ENCODE data around the gene LEFTY2. TPM values are rescaled to one million over a fixed set of nuclear protein-coding genes. Genes with fewer than 3 reads are reported as not detected.

LEFTY2 gene
- total and polyA plus RNA-seq, 4 donors: 0.09 to 0.24 TPM; not detected in 2

DNA sequence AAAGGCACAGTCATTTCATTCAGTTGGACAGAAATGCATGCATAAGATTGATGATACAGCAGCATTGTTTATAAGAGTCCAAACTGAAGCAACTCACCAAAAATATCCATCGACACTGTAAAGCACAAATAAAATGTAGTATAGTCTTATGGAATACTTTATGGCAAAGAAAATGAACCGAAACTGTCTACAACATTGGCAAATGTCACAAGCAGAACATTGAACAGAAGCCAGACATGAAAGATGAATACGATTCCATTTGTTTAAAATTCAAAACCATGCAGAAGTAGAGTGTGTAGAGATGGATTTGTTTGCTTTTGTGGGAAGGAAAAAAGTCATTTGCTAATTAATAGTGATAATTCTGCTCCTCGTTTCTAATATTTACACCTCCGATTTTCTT lies 44.5 kb downstream of the LEFTY2 start:
- peaks cover 2 to 10% (median 7%) of the 10 kb centered on the region in 4 donors for H3K4me1 ChIP-seq (ENCODE audit: control insufficient read depth in 4 of 4, insufficient read depth in 4 of 4, low read length in 3 of 4)
- no peaks in the 10 kb centered on the region for H3K36me3 ChIP-seq (ENCODE audit: control insufficient read depth in 4 of 4, insufficient read depth in 3 of 4, low read depth in 1 of 4, low read length in 3 of 4)
- no peaks in the 10 kb centered on the region for H3K9me3 ChIP-seq (ENCODE audit: control insufficient read depth in 4 of 4, low read length in 3 of 4)
- H3K27ac ChIP-seq (ENCODE audit: low read depth in 1 of 2, low read length in 2 of 2): peak overlapping the region; percentile 19 to 72
- no peaks in the 10 kb centered on the region for H3K27me3 ChIP-seq (ENCODE audit: control insufficient read depth in 4 of 4, insufficient read depth in 4 of 4, low read length in 3 of 4)
- TF ChIP-seq HNF4A (conservative IDR thresholded peaks at IDR 0.05): no peak
- TF ChIP-seq TAF1 (conservative IDR thresholded peaks at IDR 0.05): no peak
- TF ChIP-seq JUND (IDR thresholded peaks at IDR 0.05): no peak
- H3K4me3 ChIP-seq (ENCODE audit: low read depth in 1 of 3, low read length in 3 of 3): no peak overlapping the region
- no peak for DNase-seq (ENCODE audit: low spot score)
- 66% methylated on average over 5 of the region's 5 CpGs for WGBS
- H3K9ac ChIP-seq (ENCODE audit: low read depth in 1 of 2, low read length in 2 of 2): peak overlapping the region in 1 of 2 donors; percentile 2

DNA sequence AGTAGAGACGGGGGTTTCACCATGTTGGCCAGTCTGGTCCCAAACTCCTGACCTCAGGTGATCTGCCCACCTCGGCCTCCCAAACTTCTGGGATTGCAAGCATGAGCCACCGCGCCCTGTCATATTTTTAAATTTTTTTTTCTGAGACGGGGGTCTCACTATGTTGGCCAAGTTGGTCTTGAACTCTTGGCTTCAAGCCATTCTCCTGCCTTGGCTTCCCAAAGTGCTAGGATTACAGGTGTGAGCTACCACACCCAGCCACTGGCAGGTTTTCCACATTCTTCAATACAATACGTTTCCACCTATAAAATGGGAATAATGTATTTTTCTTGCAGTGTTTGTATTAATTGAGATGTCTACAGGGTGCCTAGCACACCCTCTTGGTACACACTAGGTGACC lies 48.7 kb downstream of the LEFTY2 start:
- Histone ChIP-seq H3K4me1 (ENCODE audit: control insufficient read depth in 4 of 4, insufficient read depth in 4 of 4, low read length in 3 of 4) (peaks cover 21 to 44% (median 32%) of the 10 kb centered on the region in 4 donors), H3K9ac (ENCODE audit: low read depth in 1 of 2, low read length in 2 of 2) (no peak overlapping the region), H3K36me3 (ENCODE audit: control insufficient read depth in 4 of 4, insufficient read depth in 3 of 4, low read depth in 1 of 4, low read length in 3 of 4) (no peaks in the 10 kb centered on the region), H3K27ac (ENCODE audit: low read depth in 1 of 2, low read length in 2 of 2) (no peak overlapping the region), H3K4me3 (ENCODE audit: low read depth in 1 of 3, low read length in 3 of 3) (no peak overlapping the region), H3K27me3 (ENCODE audit: control insufficient read depth in 4 of 4, insufficient read depth in 4 of 4, low read length in 3 of 4) (no peaks in the 10 kb centered on the region), H3K9me3 (ENCODE audit: control insufficient read depth in 4 of 4, low read length in 3 of 4) (no peaks in the 10 kb centered on the region)
- TF ChIP-seq, protein P1, sequence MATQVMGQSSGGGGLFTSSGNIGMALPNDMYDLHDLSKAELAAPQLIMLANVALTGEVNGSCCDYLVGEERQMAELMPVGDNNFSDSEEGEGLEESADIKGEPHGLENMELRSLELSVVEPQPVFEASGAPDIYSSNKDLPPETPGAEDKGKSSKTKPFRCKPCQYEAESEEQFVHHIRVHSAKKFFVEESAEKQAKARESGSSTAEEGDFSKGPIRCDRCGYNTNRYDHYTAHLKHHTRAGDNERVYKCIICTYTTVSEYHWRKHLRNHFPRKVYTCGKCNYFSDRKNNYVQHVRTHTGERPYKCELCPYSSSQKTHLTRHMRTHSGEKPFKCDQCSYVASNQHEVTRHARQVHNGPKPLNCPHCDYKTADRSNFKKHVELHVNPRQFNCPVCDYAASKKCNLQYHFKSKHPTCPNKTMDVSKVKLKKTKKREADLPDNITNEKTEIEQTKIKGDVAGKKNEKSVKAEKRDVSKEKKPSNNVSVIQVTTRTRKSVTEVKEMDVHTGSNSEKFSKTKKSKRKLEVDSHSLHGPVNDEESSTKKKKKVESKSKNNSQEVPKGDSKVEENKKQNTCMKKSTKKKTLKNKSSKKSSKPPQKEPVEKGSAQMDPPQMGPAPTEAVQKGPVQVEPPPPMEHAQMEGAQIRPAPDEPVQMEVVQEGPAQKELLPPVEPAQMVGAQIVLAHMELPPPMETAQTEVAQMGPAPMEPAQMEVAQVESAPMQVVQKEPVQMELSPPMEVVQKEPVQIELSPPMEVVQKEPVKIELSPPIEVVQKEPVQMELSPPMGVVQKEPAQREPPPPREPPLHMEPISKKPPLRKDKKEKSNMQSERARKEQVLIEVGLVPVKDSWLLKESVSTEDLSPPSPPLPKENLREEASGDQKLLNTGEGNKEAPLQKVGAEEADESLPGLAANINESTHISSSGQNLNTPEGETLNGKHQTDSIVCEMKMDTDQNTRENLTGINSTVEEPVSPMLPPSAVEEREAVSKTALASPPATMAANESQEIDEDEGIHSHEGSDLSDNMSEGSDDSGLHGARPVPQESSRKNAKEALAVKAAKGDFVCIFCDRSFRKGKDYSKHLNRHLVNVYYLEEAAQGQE (IDR thresholded peaks at IDR 0.05): no peak
- TF ChIP-seq, protein P2, sequence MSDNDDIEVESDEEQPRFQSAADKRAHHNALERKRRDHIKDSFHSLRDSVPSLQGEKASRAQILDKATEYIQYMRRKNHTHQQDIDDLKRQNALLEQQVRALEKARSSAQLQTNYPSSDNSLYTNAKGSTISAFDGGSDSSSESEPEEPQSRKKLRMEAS (IDR thresholded peaks at IDR 0.05): no peak
- TF ChIP-seq, protein P3, sequence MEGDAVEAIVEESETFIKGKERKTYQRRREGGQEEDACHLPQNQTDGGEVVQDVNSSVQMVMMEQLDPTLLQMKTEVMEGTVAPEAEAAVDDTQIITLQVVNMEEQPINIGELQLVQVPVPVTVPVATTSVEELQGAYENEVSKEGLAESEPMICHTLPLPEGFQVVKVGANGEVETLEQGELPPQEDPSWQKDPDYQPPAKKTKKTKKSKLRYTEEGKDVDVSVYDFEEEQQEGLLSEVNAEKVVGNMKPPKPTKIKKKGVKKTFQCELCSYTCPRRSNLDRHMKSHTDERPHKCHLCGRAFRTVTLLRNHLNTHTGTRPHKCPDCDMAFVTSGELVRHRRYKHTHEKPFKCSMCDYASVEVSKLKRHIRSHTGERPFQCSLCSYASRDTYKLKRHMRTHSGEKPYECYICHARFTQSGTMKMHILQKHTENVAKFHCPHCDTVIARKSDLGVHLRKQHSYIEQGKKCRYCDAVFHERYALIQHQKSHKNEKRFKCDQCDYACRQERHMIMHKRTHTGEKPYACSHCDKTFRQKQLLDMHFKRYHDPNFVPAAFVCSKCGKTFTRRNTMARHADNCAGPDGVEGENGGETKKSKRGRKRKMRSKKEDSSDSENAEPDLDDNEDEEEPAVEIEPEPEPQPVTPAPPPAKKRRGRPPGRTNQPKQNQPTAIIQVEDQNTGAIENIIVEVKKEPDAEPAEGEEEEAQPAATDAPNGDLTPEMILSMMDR (IDR thresholded peaks at IDR 0.05; ENCODE audit: low read depth, low read length, missing input control): no peak
- no peak for TF ChIP-seq EGR1 (IDR thresholded peaks at IDR 0.05; ENCODE audit: low read depth in 2 of 2)
- DNase-seq (ENCODE audit: low spot score): no peak
- WGBS: 90% methylated on average over 6 of the region's 6 CpGs

DNA sequence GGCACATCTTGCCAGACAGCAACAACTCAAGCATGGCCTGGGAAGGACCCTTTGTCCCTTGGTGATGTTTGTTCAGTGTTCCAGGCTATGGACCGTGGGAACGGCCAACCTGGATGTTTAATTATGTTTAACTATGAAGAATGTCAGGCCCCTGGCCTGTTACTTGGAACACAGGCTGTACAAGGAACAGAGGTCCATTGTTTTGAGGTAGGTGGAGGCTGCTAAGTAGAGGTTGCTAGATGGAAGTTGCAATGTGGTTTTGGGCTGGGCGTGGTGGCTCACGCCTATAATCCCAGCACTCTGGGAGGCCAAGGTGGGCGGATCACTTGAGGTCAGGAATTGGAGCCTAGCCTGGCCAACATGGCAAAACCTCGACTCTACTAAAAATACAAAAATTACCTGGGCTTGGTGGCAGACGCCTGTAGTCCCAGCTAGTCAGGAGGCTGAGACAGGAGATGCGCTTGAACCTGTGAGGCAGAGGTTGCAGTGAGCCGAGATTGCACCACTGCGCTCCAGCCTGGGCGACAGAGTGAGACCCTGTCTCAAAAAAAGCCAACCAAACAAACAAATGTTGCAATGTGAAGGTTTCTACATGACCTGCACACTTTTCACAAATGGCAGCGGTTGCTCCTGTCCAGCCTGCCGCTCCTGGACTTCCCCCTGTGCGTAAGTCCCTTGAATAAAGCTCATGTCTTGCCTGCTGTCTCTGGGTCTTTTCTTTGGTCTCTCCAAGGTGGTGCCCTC lies 49.6 kb downstream of the LEFTY2 start:
- no peaks in the 10 kb centered on the region for H3K36me3 ChIP-seq (ENCODE audit: control insufficient read depth in 4 of 4, insufficient read depth in 3 of 4, low read depth in 1 of 4, low read length in 3 of 4)
- DNase-seq (ENCODE audit: low spot score): no peak
- no peak overlapping the region for H3K9ac ChIP-seq (ENCODE audit: low read depth in 1 of 2, low read length in 2 of 2)
- H3K4me1 ChIP-seq (ENCODE audit: control insufficient read depth in 4 of 4, insufficient read depth in 4 of 4, low read length in 3 of 4): peaks cover 21 to 46% (median 35%) of the 10 kb centered on the region in 4 donors
- H3K9me3 ChIP-seq (ENCODE audit: control insufficient read depth in 4 of 4, low read length in 3 of 4): no peaks in the 10 kb centered on the region
- H3K4me3 ChIP-seq (ENCODE audit: low read depth in 1 of 3, low read length in 3 of 3): no peak overlapping the region
- no peaks in the 10 kb centered on the region for H3K27me3 ChIP-seq (ENCODE audit: control insufficient read depth in 4 of 4, insufficient read depth in 4 of 4, low read length in 3 of 4)
- peak overlapping the region; percentile 55 to 64 for H3K27ac ChIP-seq (ENCODE audit: low read depth in 1 of 2, low read length in 2 of 2)
- WGBS: 55% methylated on average over 14 of the region's 14 CpGs
- TF ChIP-seq HNF4G (IDR thresholded peaks at IDR 0.05): no peak
- no peak for TF ChIP-seq TAF1 (conservative IDR thresholded peaks at IDR 0.05)
- no peak for TF ChIP-seq NR2F2 (IDR thresholded peaks at IDR 0.05)
- TF ChIP-seq, protein P4, sequence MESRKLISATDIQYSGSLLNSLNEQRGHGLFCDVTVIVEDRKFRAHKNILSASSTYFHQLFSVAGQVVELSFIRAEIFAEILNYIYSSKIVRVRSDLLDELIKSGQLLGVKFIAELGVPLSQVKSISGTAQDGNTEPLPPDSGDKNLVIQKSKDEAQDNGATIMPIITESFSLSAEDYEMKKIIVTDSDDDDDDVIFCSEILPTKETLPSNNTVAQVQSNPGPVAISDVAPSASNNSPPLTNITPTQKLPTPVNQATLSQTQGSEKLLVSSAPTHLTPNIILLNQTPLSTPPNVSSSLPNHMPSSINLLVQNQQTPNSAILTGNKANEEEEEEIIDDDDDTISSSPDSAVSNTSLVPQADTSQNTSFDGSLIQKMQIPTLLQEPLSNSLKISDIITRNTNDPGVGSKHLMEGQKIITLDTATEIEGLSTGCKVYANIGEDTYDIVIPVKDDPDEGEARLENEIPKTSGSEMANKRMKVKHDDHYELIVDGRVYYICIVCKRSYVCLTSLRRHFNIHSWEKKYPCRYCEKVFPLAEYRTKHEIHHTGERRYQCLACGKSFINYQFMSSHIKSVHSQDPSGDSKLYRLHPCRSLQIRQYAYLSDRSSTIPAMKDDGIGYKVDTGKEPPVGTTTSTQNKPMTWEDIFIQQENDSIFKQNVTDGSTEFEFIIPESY (IDR thresholded peaks at IDR 0.05): peak; percentile 37
- peak; percentile 33 for TF ChIP-seq FOXA1 (IDR thresholded peaks at IDR 0.05)
- TF ChIP-seq SP1 (IDR thresholded peaks at IDR 0.05): peak; percentile 28
- TF ChIP-seq YY1 (IDR thresholded peaks at IDR 0.05): peak; percentile 76
- TF ChIP-seq, protein P5, sequence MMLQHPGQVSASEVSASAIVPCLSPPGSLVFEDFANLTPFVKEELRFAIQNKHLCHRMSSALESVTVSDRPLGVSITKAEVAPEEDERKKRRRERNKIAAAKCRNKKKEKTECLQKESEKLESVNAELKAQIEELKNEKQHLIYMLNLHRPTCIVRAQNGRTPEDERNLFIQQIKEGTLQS (IDR thresholded peaks at IDR 0.05): no peak
- peak; percentile 45 for TF ChIP-seq FOXA2 (IDR thresholded peaks at IDR 0.05)
- TF ChIP-seq, protein P1 (IDR thresholded peaks at IDR 0.05): peak; percentile 53
- peak; percentile 56 to 83 for TF ChIP-seq RXRA (IDR thresholded peaks at IDR 0.05)
- no peak for TF ChIP-seq EGR1 (IDR thresholded peaks at IDR 0.05; ENCODE audit: low read depth in 2 of 2)
